Measurements from ENCODE around the gene VGLL4.

- TF ChIP-seq, protein P1, sequence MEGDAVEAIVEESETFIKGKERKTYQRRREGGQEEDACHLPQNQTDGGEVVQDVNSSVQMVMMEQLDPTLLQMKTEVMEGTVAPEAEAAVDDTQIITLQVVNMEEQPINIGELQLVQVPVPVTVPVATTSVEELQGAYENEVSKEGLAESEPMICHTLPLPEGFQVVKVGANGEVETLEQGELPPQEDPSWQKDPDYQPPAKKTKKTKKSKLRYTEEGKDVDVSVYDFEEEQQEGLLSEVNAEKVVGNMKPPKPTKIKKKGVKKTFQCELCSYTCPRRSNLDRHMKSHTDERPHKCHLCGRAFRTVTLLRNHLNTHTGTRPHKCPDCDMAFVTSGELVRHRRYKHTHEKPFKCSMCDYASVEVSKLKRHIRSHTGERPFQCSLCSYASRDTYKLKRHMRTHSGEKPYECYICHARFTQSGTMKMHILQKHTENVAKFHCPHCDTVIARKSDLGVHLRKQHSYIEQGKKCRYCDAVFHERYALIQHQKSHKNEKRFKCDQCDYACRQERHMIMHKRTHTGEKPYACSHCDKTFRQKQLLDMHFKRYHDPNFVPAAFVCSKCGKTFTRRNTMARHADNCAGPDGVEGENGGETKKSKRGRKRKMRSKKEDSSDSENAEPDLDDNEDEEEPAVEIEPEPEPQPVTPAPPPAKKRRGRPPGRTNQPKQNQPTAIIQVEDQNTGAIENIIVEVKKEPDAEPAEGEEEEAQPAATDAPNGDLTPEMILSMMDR (IDR thresholded peaks at IDR 0.05): no peak
- TF ChIP-seq POLR2A (IDR thresholded peaks at IDR 0.05): no peak
Observed at GRCh38 chr3:11648735-11649134, 5.0 kb upstream of the VGLL4 start.
